C4-2B (cell line): ENCODE results near the gene CSPG5.

ENCODE experiments used
- ZFX ChIP-seq: fragments of 450-650 bp; IDR thresholded peaks from 2 replicates; pipeline ENCODE4 v1.6.1; 2017
- TF ChIP-seq, protein P1 (sequence below): fragments of 450-650 bp; conservative IDR thresholded peaks from 2 replicates; pipeline ENCODE4 v1.5.1; 2017; ENCODE audit warnings: mild to moderate bottlenecking

DNA sequence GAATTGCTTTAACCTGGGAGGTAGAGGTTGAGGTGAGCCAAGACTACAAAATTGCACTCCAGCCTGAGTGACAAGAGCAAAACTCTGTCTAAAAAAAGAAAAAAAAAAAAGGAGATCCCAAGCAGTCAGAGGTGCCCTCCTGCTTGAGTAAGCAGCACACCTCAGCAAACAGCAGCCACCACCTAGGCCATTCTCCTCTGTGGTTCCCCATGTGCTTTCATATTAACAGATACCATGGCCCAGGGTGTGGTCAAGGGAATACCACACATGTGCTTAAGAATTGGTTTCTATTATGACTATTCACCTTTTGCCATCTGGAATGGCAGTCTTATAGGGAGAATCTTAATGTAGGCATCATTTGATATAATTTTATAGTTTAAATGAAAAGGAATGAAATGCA, 24.7 kb upstream of the CSPG5 start:
- TF ChIP-seq, protein P1, sequence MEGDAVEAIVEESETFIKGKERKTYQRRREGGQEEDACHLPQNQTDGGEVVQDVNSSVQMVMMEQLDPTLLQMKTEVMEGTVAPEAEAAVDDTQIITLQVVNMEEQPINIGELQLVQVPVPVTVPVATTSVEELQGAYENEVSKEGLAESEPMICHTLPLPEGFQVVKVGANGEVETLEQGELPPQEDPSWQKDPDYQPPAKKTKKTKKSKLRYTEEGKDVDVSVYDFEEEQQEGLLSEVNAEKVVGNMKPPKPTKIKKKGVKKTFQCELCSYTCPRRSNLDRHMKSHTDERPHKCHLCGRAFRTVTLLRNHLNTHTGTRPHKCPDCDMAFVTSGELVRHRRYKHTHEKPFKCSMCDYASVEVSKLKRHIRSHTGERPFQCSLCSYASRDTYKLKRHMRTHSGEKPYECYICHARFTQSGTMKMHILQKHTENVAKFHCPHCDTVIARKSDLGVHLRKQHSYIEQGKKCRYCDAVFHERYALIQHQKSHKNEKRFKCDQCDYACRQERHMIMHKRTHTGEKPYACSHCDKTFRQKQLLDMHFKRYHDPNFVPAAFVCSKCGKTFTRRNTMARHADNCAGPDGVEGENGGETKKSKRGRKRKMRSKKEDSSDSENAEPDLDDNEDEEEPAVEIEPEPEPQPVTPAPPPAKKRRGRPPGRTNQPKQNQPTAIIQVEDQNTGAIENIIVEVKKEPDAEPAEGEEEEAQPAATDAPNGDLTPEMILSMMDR: no peak
- no peak for TF ChIP-seq ZFX
